ENCODE results near the gene BIK. TPM values are rescaled to one million over a fixed set of nuclear protein-coding genes. Genes with fewer than 3 reads are reported as not detected.
A peak's percentile ranks its signal among the peaks of the same experiment; 100 is the strongest.
"Not testable (repeated sequence)": the region's sequence is repeated elsewhere in the genome, so short reads cannot be mapped to it uniquely, and the experiment has no call there.

BIK gene
- total RNA-seq, 1 donor from 2014 or later, result 0.87 TPM

DNA sequence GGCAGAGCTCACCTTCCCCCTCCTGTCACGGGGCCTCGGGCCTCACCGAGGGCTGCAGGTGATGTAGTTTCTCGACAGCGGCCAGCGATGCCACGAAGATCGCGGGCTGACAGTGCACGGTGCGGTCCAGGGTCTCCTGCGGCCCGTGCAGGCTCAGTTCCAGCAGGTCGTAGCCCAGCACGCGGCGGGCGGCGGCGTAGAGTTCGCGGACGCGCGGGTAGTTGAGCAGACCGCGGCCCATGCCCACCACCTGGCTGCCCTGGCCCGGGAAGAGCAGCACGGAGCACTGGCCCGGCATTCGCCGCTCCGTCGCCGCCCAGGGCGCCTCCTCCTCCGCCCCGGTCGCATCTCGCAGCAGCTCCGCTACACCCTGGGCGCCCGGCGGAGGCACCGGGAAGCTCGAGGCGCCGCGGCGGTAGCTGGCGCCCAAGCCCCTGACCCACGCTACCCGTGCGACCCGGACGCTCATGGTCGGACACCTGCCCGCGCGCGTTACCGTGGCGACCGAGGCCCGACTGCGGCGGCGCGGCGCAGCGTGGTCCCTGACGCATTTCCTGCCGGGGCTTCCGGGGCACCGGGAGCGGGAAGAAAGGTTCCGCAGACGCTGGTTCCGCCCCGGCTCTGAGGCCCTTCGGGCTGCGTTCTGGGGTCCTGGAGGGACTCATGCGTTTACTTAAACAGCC lies 32.5 kb downstream of the BIK start, which contains the start of gene MCAT:
TSS of gene MCAT (minus strand) at position 519 of the 683 bp plus-strand sequence. CDS start at position 469, 50 bp downstream.
- Histone ChIP-seq H3K27me3 (no peaks in the 10 kb centered on the region), H3K27ac (peak within 1 kb of the TSS; percentile 63), H3K36me3 (peaks cover 22% of the 10 kb centered on the region), H3K4me3 (peak within 1 kb of the TSS; percentile 71), H3K9me3 (no peaks in the 10 kb centered on the region), H3K4me1 (peaks cover 12% of the 10 kb centered on the region)
- no peak for TF ChIP-seq CTCF (IDR thresholded peaks at IDR 0.05)
- ATAC-seq (peak; percentile 94), DNase-seq (peak; percentile 93)
- intact Hi-C loops (cut with DNase I), result no loop called here

GRCh38 chr22:43144949-43145348 lies 34.4 kb downstream of the BIK start:
- ATAC-seq (no peak), DNase-seq (no peak)
- Histone ChIP-seq H3K27ac (no peak overlapping the region), H3K36me3 (peaks cover 7% of the 10 kb centered on the region), H3K4me3 (no peak overlapping the region), H3K9me3 (no peaks in the 10 kb centered on the region), H3K4me1 (peaks cover 12% of the 10 kb centered on the region), H3K27me3 (no peaks in the 10 kb centered on the region)
- no peak for TF ChIP-seq CTCF (IDR thresholded peaks at IDR 0.05)
- intact Hi-C loops (cut with DNase I), result no loop called here

DNA sequence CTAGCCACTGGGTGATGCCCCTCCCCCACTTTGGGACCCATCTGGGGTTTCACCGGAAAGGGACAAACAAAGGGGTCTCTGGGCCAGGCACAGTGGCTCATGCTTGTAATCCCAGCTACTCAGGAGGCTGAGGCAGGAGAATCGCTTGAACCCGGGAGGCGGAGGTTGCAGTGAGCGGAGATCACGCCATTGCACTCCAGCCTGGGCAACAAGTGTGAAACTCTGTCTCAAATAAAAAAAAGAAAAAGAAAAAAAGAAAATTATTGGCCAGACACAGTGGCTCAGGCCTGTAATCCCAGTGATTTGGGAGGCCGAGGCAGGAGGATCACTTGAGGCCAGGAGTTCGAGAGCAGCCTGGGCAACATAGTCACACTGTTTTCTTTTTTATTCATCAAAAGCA lies 34.8 kb downstream of the BIK start:
- H3K27me3 ChIP-seq; DNase-seq; H3K36me3 ChIP-seq; ATAC-seq; H3K4me3 ChIP-seq; intact Hi-C loops (cut with DNase I); H3K27ac ChIP-seq; H3K9me3 ChIP-seq: not testable (repeated sequence)
- peaks cover 12% of the 10 kb centered on the region for H3K4me1 ChIP-seq

DNA sequence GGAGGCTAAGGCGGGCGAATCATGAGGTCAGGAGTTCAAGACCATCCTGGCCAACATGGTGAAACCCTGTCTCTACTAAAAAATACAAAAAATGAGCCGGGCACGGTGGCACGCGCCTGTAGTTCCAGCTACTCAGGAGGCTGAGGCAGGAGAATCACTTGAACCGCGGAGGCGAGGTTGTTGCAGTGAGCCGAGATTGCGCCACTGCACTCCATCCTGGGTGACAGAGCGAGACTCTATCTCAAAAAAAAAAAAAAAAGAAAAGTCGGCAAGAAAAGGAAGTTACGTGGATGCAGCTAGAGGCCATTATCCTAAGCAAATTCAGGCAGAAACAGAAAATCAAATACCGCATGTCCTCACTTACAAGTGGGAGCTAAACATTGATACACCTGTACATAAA lies 35.8 kb downstream of the BIK start:
- H3K27me3 ChIP-seq; DNase-seq; ATAC-seq; H3K36me3 ChIP-seq; H3K4me3 ChIP-seq; H3K9me3 ChIP-seq; intact Hi-C loops (cut with DNase I); H3K27ac ChIP-seq: not testable (repeated sequence)
- peaks cover 18% of the 10 kb centered on the region for H3K4me1 ChIP-seq

DNA sequence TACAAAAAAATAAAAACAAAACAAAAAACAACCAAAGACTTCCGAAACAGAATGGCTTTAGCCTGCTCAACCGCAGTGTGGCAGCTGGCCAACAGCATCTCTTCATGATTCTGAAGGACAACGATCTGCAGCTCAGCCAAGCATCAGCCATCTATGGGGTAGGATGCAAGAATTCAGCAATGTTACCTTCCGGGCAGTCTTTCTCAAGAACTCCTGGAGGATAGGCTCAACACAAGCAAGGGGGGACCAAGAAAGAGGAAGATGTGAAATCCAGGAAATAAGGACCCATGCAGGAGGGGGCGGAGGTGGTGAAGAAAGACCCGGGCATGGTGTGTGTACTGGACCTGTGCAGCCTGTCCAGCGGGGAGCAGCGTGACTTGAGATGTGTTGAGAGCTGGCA lies 37.3 kb downstream of the BIK start:
- Histone ChIP-seq H3K4me3 (no peak overlapping the region), H3K4me1 (peaks cover 14% of the 10 kb centered on the region), H3K27me3 (no peaks in the 10 kb centered on the region), H3K27ac (no peak overlapping the region), H3K36me3 (no peaks in the 10 kb centered on the region), H3K9me3 (no peaks in the 10 kb centered on the region)
- no peak for TF ChIP-seq CTCF (IDR thresholded peaks at IDR 0.05)
- DNase-seq, result peak; percentile 76
- ATAC-seq, result peak; percentile 4
- intact Hi-C loops (cut with DNase I), result no loop called here

DNA sequence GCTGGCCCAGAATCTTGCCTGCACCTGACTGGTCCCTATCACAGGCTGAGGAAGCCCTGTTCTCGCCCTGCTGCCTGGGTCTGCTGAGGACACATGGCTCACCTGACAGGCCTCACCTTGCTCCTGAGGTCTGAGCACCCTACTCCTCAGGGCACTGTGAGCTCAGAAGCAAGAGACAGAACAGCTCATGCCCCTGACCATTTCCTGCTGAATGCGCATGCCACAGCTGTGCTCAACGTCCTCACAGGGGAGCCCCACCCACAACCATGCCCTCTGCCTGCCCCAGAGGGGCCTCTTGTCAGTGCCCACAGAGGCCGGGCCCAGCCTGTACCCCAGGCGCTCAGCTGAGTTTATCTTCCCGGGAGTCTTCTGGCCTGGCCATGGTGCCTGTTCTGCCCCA lies 38.0 kb downstream of the BIK start:
- Histone ChIP-seq H3K36me3 (no peaks in the 10 kb centered on the region), H3K4me1 (peaks cover 13% of the 10 kb centered on the region), H3K27me3 (no peaks in the 10 kb centered on the region), H3K4me3 (no peak overlapping the region), H3K9me3 (no peaks in the 10 kb centered on the region), H3K27ac (no peak overlapping the region)
- intact Hi-C loops (cut with DNase I), result no loop called here
- DNase-seq (no peak), ATAC-seq (no peak)
- TF ChIP-seq CTCF (IDR thresholded peaks at IDR 0.05), result no peak
